ENCODE data around the gene PLXNA2. TPM values are rescaled to one million over a fixed set of nuclear protein-coding genes. Genes with fewer than 3 reads are reported as not detected.

Gene PLXNA2
- total RNA-seq, 1 experiment from 2014 or later, result 0.06 TPM

DNA sequence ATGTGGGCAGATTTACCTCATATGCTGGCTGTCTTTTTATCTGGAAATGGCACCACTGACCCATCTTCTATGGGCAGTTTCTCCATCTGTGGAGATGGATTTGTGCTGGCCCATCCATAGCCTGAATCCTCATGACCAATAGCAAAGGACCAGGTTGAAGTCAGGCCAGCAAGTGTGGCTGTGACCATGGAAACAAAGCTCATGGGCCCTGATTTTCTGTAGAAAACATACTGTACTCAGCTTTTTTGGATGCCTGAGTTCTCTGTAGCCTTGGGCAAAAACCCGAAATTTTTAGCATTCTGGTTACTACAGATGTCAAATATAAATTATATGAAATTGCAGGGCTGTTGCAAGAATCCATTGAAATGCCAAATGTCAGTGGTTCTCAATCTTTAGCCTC lies 155.0 kb downstream of the PLXNA2 start:
- DNase-seq (ENCODE audit: low spot score), result no peak
- Histone ChIP-seq H3K4me3 (ENCODE audit: low read depth, low read length, poor library complexity, severe bottlenecking) (no peak overlapping the region), H3K9me3 (ENCODE audit: low read depth, low read length, poor library complexity, severe bottlenecking) (no peaks in the 10 kb centered on the region), H3K27me3 (replicated peaks; ENCODE audit: insufficient read depth, low read depth, low read length, poor library complexity) (no peaks in the 10 kb centered on the region), H3K27ac (ENCODE audit: low read depth, low read length, poor library complexity, severe bottlenecking) (no peak overlapping the region), H3K4me1 (ENCODE audit: insufficient read depth, low read length, poor library complexity, severe bottlenecking) (no peaks in the 10 kb centered on the region), H3K36me3 (ENCODE audit: insufficient read depth, low read length, poor library complexity, severe bottlenecking) (no peaks in the 10 kb centered on the region)
- BruUV-seq (replicated peaks), result no TSS peak
- intact Hi-C loops (cut with micrococcal nuclease; ENCODE audit: unreplicated experiment), result no loop called here
- CTCF ChIA-PET, result interaction anchor here (0.7 kb wide), 1 partner anchor 68 kb away, joined by 3 read pairs; no protein-coding TSS in a partner anchor
- POLR2A ChIA-PET (ENCODE audit: low non-redundant PET), result no interaction called here
- no peak for TF ChIP-seq EZH2 (IDR thresholded peaks at IDR 0.05; ENCODE audit: borderline replicate concordance, low read depth, low read length, poor library complexity, severe bottlenecking)
- TF ChIP-seq, protein P1, sequence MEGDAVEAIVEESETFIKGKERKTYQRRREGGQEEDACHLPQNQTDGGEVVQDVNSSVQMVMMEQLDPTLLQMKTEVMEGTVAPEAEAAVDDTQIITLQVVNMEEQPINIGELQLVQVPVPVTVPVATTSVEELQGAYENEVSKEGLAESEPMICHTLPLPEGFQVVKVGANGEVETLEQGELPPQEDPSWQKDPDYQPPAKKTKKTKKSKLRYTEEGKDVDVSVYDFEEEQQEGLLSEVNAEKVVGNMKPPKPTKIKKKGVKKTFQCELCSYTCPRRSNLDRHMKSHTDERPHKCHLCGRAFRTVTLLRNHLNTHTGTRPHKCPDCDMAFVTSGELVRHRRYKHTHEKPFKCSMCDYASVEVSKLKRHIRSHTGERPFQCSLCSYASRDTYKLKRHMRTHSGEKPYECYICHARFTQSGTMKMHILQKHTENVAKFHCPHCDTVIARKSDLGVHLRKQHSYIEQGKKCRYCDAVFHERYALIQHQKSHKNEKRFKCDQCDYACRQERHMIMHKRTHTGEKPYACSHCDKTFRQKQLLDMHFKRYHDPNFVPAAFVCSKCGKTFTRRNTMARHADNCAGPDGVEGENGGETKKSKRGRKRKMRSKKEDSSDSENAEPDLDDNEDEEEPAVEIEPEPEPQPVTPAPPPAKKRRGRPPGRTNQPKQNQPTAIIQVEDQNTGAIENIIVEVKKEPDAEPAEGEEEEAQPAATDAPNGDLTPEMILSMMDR (conservative IDR thresholded peaks at IDR 0.05; ENCODE audit: low read depth, low read length), result no peak

DNA sequence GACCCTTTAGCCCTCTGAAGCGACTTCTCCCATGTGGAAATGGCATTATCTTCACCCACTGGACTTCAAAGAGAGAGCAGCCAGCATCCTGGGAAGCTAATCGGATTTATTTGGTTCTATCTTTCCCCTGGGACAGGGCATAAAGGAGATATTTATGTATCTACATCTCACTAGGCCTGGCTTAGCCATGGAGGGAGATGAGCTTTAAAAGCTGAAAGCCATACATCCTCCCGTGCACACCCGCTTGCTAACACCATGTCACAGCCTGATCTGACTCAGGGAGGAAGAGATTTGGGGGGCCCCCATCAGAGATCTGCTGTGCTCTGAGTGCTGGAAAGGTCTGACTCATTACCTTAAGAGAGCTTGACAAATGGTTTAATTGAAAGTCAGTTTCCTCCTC lies 155.9 kb downstream of the PLXNA2 start:
- DNase-seq (ENCODE audit: low spot score), result peak; percentile 31
- Histone ChIP-seq H3K36me3 (ENCODE audit: insufficient read depth, low read length, poor library complexity, severe bottlenecking) (no peaks in the 10 kb centered on the region), H3K9me3 (ENCODE audit: low read depth, low read length, poor library complexity, severe bottlenecking) (no peaks in the 10 kb centered on the region), H3K27me3 (replicated peaks; ENCODE audit: insufficient read depth, low read depth, low read length, poor library complexity) (no peaks in the 10 kb centered on the region), H3K4me3 (ENCODE audit: low read depth, low read length, poor library complexity, severe bottlenecking) (no peak overlapping the region), H3K27ac (ENCODE audit: low read depth, low read length, poor library complexity, severe bottlenecking) (no peak overlapping the region), H3K4me1 (ENCODE audit: insufficient read depth, low read length, poor library complexity, severe bottlenecking) (no peaks in the 10 kb centered on the region)
- POLR2A ChIA-PET (ENCODE audit: low non-redundant PET), result no interaction called here
- BruUV-seq (replicated peaks), result no TSS peak
- no peak for TF ChIP-seq EZH2 (IDR thresholded peaks at IDR 0.05; ENCODE audit: borderline replicate concordance, low read depth, low read length, poor library complexity, severe bottlenecking)
- TF ChIP-seq, protein P1 (conservative IDR thresholded peaks at IDR 0.05; ENCODE audit: low read depth, low read length), result no peak
- intact Hi-C loops (cut with micrococcal nuclease; ENCODE audit: unreplicated experiment), result no loop called here
- CTCF ChIA-PET, result interaction anchor here (0.7 kb wide), 1 partner anchor 67 kb away, joined by 3 read pairs; no protein-coding TSS in a partner anchor

DNA sequence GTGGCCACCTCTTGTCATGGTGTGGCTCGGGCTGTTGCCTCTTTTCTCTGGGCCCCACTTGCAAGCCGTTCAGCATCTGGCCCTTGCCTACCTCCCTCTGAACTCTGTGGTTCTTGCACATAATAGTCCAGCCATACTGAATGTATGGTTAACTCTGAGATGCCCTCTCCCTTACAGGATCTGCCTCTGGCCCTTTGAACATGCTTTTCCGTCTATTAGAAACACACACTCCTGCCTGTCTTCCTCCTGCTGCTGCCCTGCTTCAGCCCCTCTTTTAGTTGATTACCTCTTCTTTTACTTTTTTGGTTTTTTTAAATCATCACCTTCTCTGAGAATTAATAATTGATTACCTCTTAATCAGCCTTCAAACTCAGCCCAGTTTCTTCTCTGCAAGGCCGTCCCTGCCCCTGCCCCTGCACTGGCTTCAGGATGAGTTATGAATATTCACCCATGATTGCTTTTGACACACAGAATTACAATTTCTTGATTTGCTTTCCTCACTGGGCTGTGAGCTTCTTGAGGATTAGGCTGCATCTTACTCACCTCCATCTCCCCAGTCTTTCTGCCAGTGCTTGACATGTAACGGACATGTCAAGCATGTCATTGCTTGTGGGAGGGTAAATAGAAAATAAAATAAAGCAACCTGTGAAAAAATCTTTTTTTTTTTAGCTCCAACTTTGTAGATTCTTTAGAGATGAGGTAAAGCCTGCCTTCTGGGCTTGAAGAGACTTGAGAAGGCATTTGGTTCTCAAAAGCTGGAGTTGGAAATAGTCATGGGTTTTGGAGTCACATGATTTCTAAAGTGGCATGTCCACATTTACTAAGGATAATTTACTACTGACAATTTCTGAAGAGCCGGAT lies 158.3 kb downstream of the PLXNA2 start:
- no TSS peak for BruUV-seq (replicated peaks)
- CTCF ChIA-PET, result no interaction called here
- no peaks in the 10 kb centered on the region for H3K9me3 ChIP-seq (ENCODE audit: low read depth, low read length, poor library complexity, severe bottlenecking)

More for the DNA sequence above, 158.3 kb downstream of the PLXNA2 start:
- TF ChIP-seq, protein P1 (conservative IDR thresholded peaks at IDR 0.05; ENCODE audit: low read depth, low read length), result no peak
- no peak for TF ChIP-seq EZH2 (IDR thresholded peaks at IDR 0.05; ENCODE audit: borderline replicate concordance, low read depth, low read length, poor library complexity, severe bottlenecking)
- no peaks in the 10 kb centered on the region for H3K27me3 ChIP-seq (replicated peaks; ENCODE audit: insufficient read depth, low read depth, low read length, poor library complexity)
- no peaks in the 10 kb centered on the region for H3K36me3 ChIP-seq (ENCODE audit: insufficient read depth, low read length, poor library complexity, severe bottlenecking)
- intact Hi-C loops (cut with micrococcal nuclease; ENCODE audit: unreplicated experiment), result no loop called here
- no peak overlapping the region for H3K27ac ChIP-seq (ENCODE audit: low read depth, low read length, poor library complexity, severe bottlenecking)
- no peak for DNase-seq (ENCODE audit: low spot score)
- POLR2A ChIA-PET (ENCODE audit: low non-redundant PET), result interaction anchor here (0.6 kb wide), 1 partner anchor 46 kb away, joined by 3 read pairs; no protein-coding TSS in a partner anchor
- H3K4me3 ChIP-seq (ENCODE audit: low read depth, low read length, poor library complexity, severe bottlenecking), result no peak overlapping the region
- no peaks in the 10 kb centered on the region for H3K4me1 ChIP-seq (ENCODE audit: insufficient read depth, low read length, poor library complexity, severe bottlenecking)
